ENCODE measurements around the gene FAM117B. TPM values are rescaled to one million over a fixed set of nuclear protein-coding genes. Genes with fewer than 3 reads are reported as not detected.

The FAM117B gene
- total RNA-seq, 1 experiment from 2014 or later = 2.4 TPM

GRCh38 chr2:202636213-202636513 is 1.4 kb downstream of the FAM117B start:
- no peak for DNase-seq (ENCODE audit: unreplicated experiment)
- intact Hi-C loops (cut with micrococcal nuclease) = no loop called here
- POLR2A ChIA-PET = interaction anchor here (0.5 to 4.0 kb wide), 23 partner anchors 8 to 382 kb away, joined by 3 to 49 read pairs (median 5); partner anchors contain the start of genes CARF, ICA1L and WDR12

GRCh38 chr2:202638721-202639120 is 4.0 kb downstream of the FAM117B start:
- no peak for DNase-seq (ENCODE audit: unreplicated experiment)
- no peaks in the 10 kb centered on the region for H3K36me3 Mint-ChIP-seq (ENCODE audit: insufficient read depth, unreplicated experiment)

More at GRCh38 chr2:202636213-202636513, 1.4 kb downstream of the FAM117B start:
- H3K4me3 Mint-ChIP-seq (ENCODE audit: unreplicated experiment) = peak overlapping the region; percentile 95
- H3K27ac Mint-ChIP-seq (ENCODE audit: low read depth, unreplicated experiment) = peak overlapping the region; percentile 84
- no peak for TF ChIP-seq CTCF (IDR thresholded peaks at IDR 0.05; ENCODE audit: unreplicated experiment)
- peaks cover 15% of the 10 kb centered on the region for H3K4me1 Mint-ChIP-seq (ENCODE audit: insufficient read depth, unreplicated experiment)
- H3K9me3 Mint-ChIP-seq (ENCODE audit: unreplicated experiment) = no peaks in the 10 kb centered on the region
- no peaks in the 10 kb centered on the region for H3K36me3 Mint-ChIP-seq (ENCODE audit: insufficient read depth, unreplicated experiment)
- H3K27me3 Mint-ChIP-seq (ENCODE audit: insufficient read depth, unreplicated experiment) = no peaks in the 10 kb centered on the region
- CTCF ChIA-PET = interaction anchor here (0.5 to 1.5 kb wide), 3 partner anchors 26 to 47 kb away, joined by 3 to 10 read pairs (median 3); no protein-coding TSS in a partner anchor
- TSS peak; percentile 68 for BruUV-seq (replicated peaks)

GRCh38 chr2:202639231-202639630 is 4.5 kb downstream of the FAM117B start:
- Mint-ChIP-seq H3K9me3 (ENCODE audit: unreplicated experiment) (no peaks in the 10 kb centered on the region), H3K27ac (ENCODE audit: low read depth, unreplicated experiment) (no peak overlapping the region), H3K4me1 (ENCODE audit: insufficient read depth, unreplicated experiment) (peaks cover 10% of the 10 kb centered on the region), H3K4me3 (ENCODE audit: unreplicated experiment) (no peak overlapping the region), H3K27me3 (ENCODE audit: insufficient read depth, unreplicated experiment) (no peaks in the 10 kb centered on the region), H3K36me3 (ENCODE audit: insufficient read depth, unreplicated experiment) (no peaks in the 10 kb centered on the region)
- TF ChIP-seq CTCF (IDR thresholded peaks at IDR 0.05; ENCODE audit: unreplicated experiment) = no peak
- ChIA-PET POLR2A (interaction anchor here (0.7 kb wide), 2 partner anchors 82 to 169 kb away, joined by 3 to 4 read pairs; no protein-coding TSS in a partner anchor), CTCF (no interaction called here)
- intact Hi-C loops (cut with micrococcal nuclease) = no loop called here
- no TSS peak for BruUV-seq (replicated peaks)
- no peak for DNase-seq (ENCODE audit: unreplicated experiment)

More at GRCh38 chr2:202638721-202639120, 4.0 kb downstream of the FAM117B start:
- TF ChIP-seq CTCF (IDR thresholded peaks at IDR 0.05; ENCODE audit: unreplicated experiment) = no peak
- Mint-ChIP-seq H3K27me3 (ENCODE audit: insufficient read depth, unreplicated experiment) (no peaks in the 10 kb centered on the region), H3K27ac (ENCODE audit: low read depth, unreplicated experiment) (no peak overlapping the region), H3K9me3 (ENCODE audit: unreplicated experiment) (no peaks in the 10 kb centered on the region), H3K4me1 (ENCODE audit: insufficient read depth, unreplicated experiment) (peaks cover 15% of the 10 kb centered on the region), H3K4me3 (ENCODE audit: unreplicated experiment) (no peak overlapping the region)
- ChIA-PET POLR2A (interaction anchor here (0.7 kb wide), 1 partner anchor 170 kb away, joined by 4 read pairs; no protein-coding TSS in a partner anchor), CTCF (no interaction called here)
- intact Hi-C loops (cut with micrococcal nuclease) = no loop called here
- BruUV-seq (replicated peaks) = no TSS peak

DNA sequence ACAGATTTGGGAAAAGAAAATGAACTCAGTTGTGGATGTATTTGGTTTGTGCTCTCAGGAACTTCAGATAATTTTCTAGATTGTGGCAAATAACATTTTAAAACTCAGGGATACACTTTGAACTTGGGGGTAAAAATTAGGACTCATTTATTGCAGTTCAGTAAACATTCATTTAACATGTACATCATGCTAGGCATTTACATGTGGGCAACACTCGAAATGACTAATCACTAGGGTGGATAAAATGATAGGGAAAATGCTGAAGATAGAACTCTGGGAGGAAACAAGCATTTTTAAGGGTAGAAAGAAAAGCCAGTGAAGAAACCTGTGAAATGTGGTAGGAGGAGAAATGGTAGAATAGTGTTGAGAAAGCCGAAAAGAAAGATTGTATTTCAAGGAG is 7.8 kb downstream of the FAM117B start:
- POLR2A ChIA-PET = interaction anchor here (3.2 kb wide), 1 partner anchor 7 kb away, joined by 17 read pairs; the partner anchor contains the start of gene FAM117B
- CTCF ChIA-PET = interaction anchor here (0.7 kb wide), 1 partner anchor 102 kb away, joined by 3 read pairs; no protein-coding TSS in a partner anchor
- no peaks in the 10 kb centered on the region for H3K36me3 Mint-ChIP-seq (ENCODE audit: insufficient read depth, unreplicated experiment)
- H3K27ac Mint-ChIP-seq (ENCODE audit: low read depth, unreplicated experiment) = no peak overlapping the region
- no peak for DNase-seq (ENCODE audit: unreplicated experiment)
- H3K27me3 Mint-ChIP-seq (ENCODE audit: insufficient read depth, unreplicated experiment) = no peaks in the 10 kb centered on the region
- no peak for TF ChIP-seq CTCF (IDR thresholded peaks at IDR 0.05; ENCODE audit: unreplicated experiment)
- no peaks in the 10 kb centered on the region for H3K9me3 Mint-ChIP-seq (ENCODE audit: unreplicated experiment)
- intact Hi-C loops (cut with micrococcal nuclease) = no loop called here
- H3K4me3 Mint-ChIP-seq (ENCODE audit: unreplicated experiment) = no peak overlapping the region
- H3K4me1 Mint-ChIP-seq (ENCODE audit: insufficient read depth, unreplicated experiment) = no peaks in the 10 kb centered on the region
- no TSS peak for BruUV-seq (replicated peaks)
